IMR-90 (cell line): ENCODE data around the gene PLIN4.

ENCODE experiments used
- BHLHE40 ChIP-seq: fragments of 150-350 bp; IDR thresholded peaks from 2 replicates; pipeline ENCODE4 v1.6.1; 2016; ENCODE audit warnings: mild to moderate bottlenecking, low read depth, low read length
- CEBPB ChIP-seq: IDR thresholded peaks from 2 replicates; pipeline ENCODE4 v1.6.1; 2012; ENCODE audit warnings: low read depth, low read length, improper control_type of control experiment
- ELK1 ChIP-seq: fragments of 150-350 bp; IDR thresholded peaks from 2 replicates; pipeline ENCODE4 v1.6.1; 2016; ENCODE audit warnings: low read depth, mild to moderate bottlenecking, low read length, moderate library complexity, borderline replicate concordance
- FOS ChIP-seq: fragments of 150-350 bp; IDR thresholded peaks from 2 replicates; pipeline ENCODE4 v1.6.1; 2016; ENCODE audit warnings: low read depth, low read length
- MAZ ChIP-seq: IDR thresholded peaks from 2 replicates; pipeline ENCODE4 v1.6.1; 2012; ENCODE audit warnings: low read depth, mild to moderate bottlenecking, low read length, improper control_type of control experiment, moderate library complexity, borderline replicate concordance
- POLR2A ChIP-seq: IDR thresholded peaks from 2 replicates; pipeline ENCODE4 v1.6.1; 2012; ENCODE audit warnings: mild to moderate bottlenecking, low read depth, low read length
- RCOR1 ChIP-seq: IDR thresholded peaks from 2 replicates; pipeline ENCODE4 v1.6.1; 2012; ENCODE audit warnings: mild to moderate bottlenecking, low read length, improper control_type of control experiment; ENCODE audit not compliant: insufficient replicate concordance
- SMC3 ChIP-seq: fragments of 150-350 bp; IDR thresholded peaks from 2 replicates; pipeline ENCODE4 v1.6.1; 2016; ENCODE audit warnings: low read depth, mild to moderate bottlenecking, antibody characterized with exemption, low read length, moderate library complexity
- TF ChIP-seq, protein P1 (sequence below): conservative IDR thresholded peaks from 2 replicates; pipeline ENCODE4 v1.5.1; 2012; ENCODE audit warnings: mild to moderate bottlenecking, low read depth, low read length, improper control_type of control experiment
- TF ChIP-seq, protein P2 (sequence below): fragments of 150-350 bp; IDR thresholded peaks from 2 replicates; pipeline ENCODE4 v1.6.1; 2017; ENCODE audit warnings: mild to moderate bottlenecking, antibody characterized with exemption, low read length, low read depth

GRCh38 chr19:4516939-4517300 lies 1.4 kb downstream of the PLIN4 start:
- TF ChIP-seq, protein P1, sequence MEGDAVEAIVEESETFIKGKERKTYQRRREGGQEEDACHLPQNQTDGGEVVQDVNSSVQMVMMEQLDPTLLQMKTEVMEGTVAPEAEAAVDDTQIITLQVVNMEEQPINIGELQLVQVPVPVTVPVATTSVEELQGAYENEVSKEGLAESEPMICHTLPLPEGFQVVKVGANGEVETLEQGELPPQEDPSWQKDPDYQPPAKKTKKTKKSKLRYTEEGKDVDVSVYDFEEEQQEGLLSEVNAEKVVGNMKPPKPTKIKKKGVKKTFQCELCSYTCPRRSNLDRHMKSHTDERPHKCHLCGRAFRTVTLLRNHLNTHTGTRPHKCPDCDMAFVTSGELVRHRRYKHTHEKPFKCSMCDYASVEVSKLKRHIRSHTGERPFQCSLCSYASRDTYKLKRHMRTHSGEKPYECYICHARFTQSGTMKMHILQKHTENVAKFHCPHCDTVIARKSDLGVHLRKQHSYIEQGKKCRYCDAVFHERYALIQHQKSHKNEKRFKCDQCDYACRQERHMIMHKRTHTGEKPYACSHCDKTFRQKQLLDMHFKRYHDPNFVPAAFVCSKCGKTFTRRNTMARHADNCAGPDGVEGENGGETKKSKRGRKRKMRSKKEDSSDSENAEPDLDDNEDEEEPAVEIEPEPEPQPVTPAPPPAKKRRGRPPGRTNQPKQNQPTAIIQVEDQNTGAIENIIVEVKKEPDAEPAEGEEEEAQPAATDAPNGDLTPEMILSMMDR: no peak
- no peak for TF ChIP-seq RCOR1
- TF ChIP-seq POLR2A: no peak
- no peak for TF ChIP-seq ELK1
- no peak for TF ChIP-seq CEBPB
- no peak for TF ChIP-seq FOS
- TF ChIP-seq SMC3: no peak
- TF ChIP-seq, protein P2, sequence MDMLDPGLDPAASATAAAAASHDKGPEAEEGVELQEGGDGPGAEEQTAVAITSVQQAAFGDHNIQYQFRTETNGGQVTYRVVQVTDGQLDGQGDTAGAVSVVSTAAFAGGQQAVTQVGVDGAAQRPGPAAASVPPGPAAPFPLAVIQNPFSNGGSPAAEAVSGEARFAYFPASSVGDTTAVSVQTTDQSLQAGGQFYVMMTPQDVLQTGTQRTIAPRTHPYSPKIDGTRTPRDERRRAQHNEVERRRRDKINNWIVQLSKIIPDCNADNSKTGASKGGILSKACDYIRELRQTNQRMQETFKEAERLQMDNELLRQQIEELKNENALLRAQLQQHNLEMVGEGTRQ: no peak
- TF ChIP-seq MAZ: no peak
- TF ChIP-seq BHLHE40: no peak
